SK-N-SH (cell line): ENCODE measurements around the gene CCDC169. TPM values are rescaled to one million over a fixed set of nuclear protein-coding genes. Genes with fewer than 3 reads are reported as not detected.

Experiments
- CTCF ChIA-PET: fragments of 300-600, 350-600 bp; formaldehyde crosslinking; extraction: SDS; loops from one replicate; lab custom pipeline; 2021; lab: Yijun Ruan, JAX
- POLR2A ChIA-PET: fragments of 350-600 bp; sonication (Branson Sonifier 250); formaldehyde crosslinking; extraction: SDS; loops from one replicate; lab custom pipeline; 2020; ENCODE audit warnings: antibody characterized with exemption, inconsistent platforms; lab: Yijun Ruan, JAX
- DNase-seq: peaks from one replicate; pipeline ENCODE4 v3.0.0; 2012
- H2AFZ ChIP-seq: fragments of 200-600 bp; sonication (generic); 2 replicates; pipeline ENCODE4 v1.8.1; 2016; ENCODE audit warnings: antibody characterized with exemption, mild to moderate bottlenecking, low read depth
- H3F3A ChIP-seq: fragments of 200-600 bp; sonication (generic); replicated peaks from 2 replicates; pipeline ENCODE3; 2016; ENCODE audit warnings: antibody characterized with exemption, mild to moderate bottlenecking; ENCODE audit not compliant: insufficient read depth
- H3K27ac ChIP-seq, 2 experiments: fragments of 200-500 bp in 1 of 2; fragments of 200-600 bp in 1 of 2; sonication (Bioruptor generic) in 1 of 2; sonication (generic), shearing (Covaris generic) in 1 of 2; 2 replicates each; pipeline versions ENCODE4 v1.5.1 to v1.6.1; 2014 to 2016; ENCODE audit warnings: low read depth in 2 of 2, inconsistent platforms in 1 of 2, low read length in 1 of 2, mild to moderate bottlenecking in 1 of 2, mixed read lengths in 1 of 2
- H3K27me3 ChIP-seq: fragments of 200-600 bp; sonication (generic), shearing (Covaris generic); 2 replicates; pipeline ENCODE4 v1.6.1; 2016; ENCODE audit warnings: mixed run types; ENCODE audit not compliant: insufficient read depth
- H3K36me3 ChIP-seq, 2 experiments: fragments of 200-500 bp in 1 of 2; fragments of 200-600 bp in 1 of 2; sonication (Bioruptor generic) in 1 of 2; sonication (generic) in 1 of 2; replicated peaks in 1 of 2; 2 replicates each; pipeline versions ENCODE3 to v1.5.1; 2014 to 2016; ENCODE audit warnings: low read length in 1 of 2, mild to moderate bottlenecking in 1 of 2; ENCODE audit not compliant: insufficient read depth in 2 of 2, control insufficient read depth in 1 of 2
- H3K4me1 ChIP-seq, 2 experiments: fragments of 200-500 bp in 1 of 2; fragments of 200-600 bp in 1 of 2; sonication (Bioruptor generic) in 1 of 2; sonication (generic), shearing (Covaris generic) in 1 of 2; 2 replicates each; pipeline versions ENCODE4 v1.5.1 to v1.6.1; 2014 to 2016; ENCODE audit warnings: low read depth in 1 of 2, low read length in 1 of 2, mixed run types in 1 of 2; ENCODE audit not compliant: insufficient read depth in 2 of 2, control insufficient read depth in 1 of 2
- H3K4me2 ChIP-seq: fragments of 200-600 bp; sonication (generic), shearing (Covaris generic); 2 replicates; pipeline ENCODE4 v1.6.1; 2017; ENCODE audit warnings: mixed run types
- H3K4me3 ChIP-seq, 2 experiments: fragments of 200-500 bp in 1 of 2; fragments of 200-600 bp in 1 of 2; sonication (Bioruptor generic) in 1 of 2; sonication (generic), shearing (Covaris generic) in 1 of 2; 2 replicates each; pipeline versions ENCODE4 v1.5.1 to v1.8.1; 2014 to 2016; ENCODE audit warnings: low read depth in 2 of 2, inconsistent platforms in 1 of 2, low read length in 1 of 2, mild to moderate bottlenecking in 1 of 2, mixed read lengths in 1 of 2, moderate library complexity in 1 of 2
- H3K79me2 ChIP-seq: fragments of 200-600 bp; sonication (generic); 2 replicates; pipeline ENCODE4 v1.8.1; 2017; ENCODE audit warnings: mild to moderate bottlenecking; ENCODE audit not compliant: insufficient read depth
- H3K9ac ChIP-seq: fragments of 200-600 bp; sonication (generic); 2 replicates; pipeline ENCODE4 v1.6.1; 2017; ENCODE audit warnings: mixed run types
- H3K9me2 ChIP-seq: fragments of 200-600 bp; sonication (generic); 2 replicates; pipeline ENCODE4 v1.6.1; 2017; ENCODE audit warnings: mixed run types
- H3K9me3 ChIP-seq: fragments of 200-600 bp; sonication (generic); 2 replicates; pipeline ENCODE4 v1.6.1; 2017; ENCODE audit warnings: mixed run types, mild to moderate bottlenecking, moderate library complexity
- H4K20me1 ChIP-seq: fragments of 200-600 bp; sonication (generic); 2 replicates; pipeline ENCODE4 v1.6.1; 2017; ENCODE audit warnings: mild to moderate bottlenecking, mixed run types; ENCODE audit not compliant: insufficient read depth
- CHD2 ChIP-seq: fragments of 150-350 bp; IDR thresholded peaks from 2 replicates; pipeline ENCODE4 v1.6.1; 2018; ENCODE audit warnings: low read length; ENCODE audit not compliant: partially characterized antibody
- EZH2phosphoT487 ChIP-seq: fragments of 200-600 bp; sonication (generic); IDR thresholded peaks from 2 replicates; pipeline ENCODE4 v1.6.1; 2017; ENCODE audit warnings: low read depth, mixed run types, mild to moderate bottlenecking, antibody characterized with exemption, moderate library complexity, borderline replicate concordance
- NRF1 ChIP-seq: IDR thresholded peaks from 2 replicates; pipeline ENCODE4 v1.6.1; 2012; ENCODE audit warnings: low read depth, mild to moderate bottlenecking, low read length
- RAD21 ChIP-seq: IDR thresholded peaks from 2 replicates; pipeline ENCODE4 v1.6.1; 2012; ENCODE audit warnings: mild to moderate bottlenecking, low read length
- SMC3 ChIP-seq: IDR thresholded peaks from 2 replicates; pipeline ENCODE4 v1.6.1; 2012; ENCODE audit warnings: low read depth, low read length, improper control_type of control experiment
- WGBS: methylation state at CpG from one replicate; pipeline ENCODE4 v1.1.6; 2017; ENCODE audit warnings: low lambda C conversion rate; 5-methylcytosine and 5-hydroxymethylcytosine counted together
- polyA plus RNA-seq, 3 experiments: library from polyadenylated mRNA; depleted of rRNA; stranded (reverse); fragments of >200 nt; gene quantifications; 2 replicates each; pipeline ENCODE4 v1.2.3, GENCODE V29; 2012
- TF ChIP-seq, protein P1 (sequence below): IDR thresholded peaks from 2 replicates; pipeline ENCODE4 v1.4.0; 2012; ENCODE audit warnings: low read depth
- TF ChIP-seq, protein P2 (sequence below): IDR thresholded peaks from 2 replicates; pipeline ENCODE4 v1.4.0; 2012; ENCODE audit warnings: low read depth, borderline replicate concordance
- TF ChIP-seq, protein P3 (sequence below): fragments of 200-600 bp; sonication (generic); IDR thresholded peaks from 2 replicates; pipeline ENCODE4 v1.6.1; 2017; ENCODE audit warnings: antibody characterized with exemption, mild to moderate bottlenecking, moderate library complexity
- TF ChIP-seq, protein P4 (sequence below): fragments of 150-350 bp; IDR thresholded peaks from 2 replicates; pipeline ENCODE4 v1.6.1; 2016; ENCODE audit warnings: mild to moderate bottlenecking, low read depth, low read length
- TF ChIP-seq, protein P5 (sequence below): IDR thresholded peaks from 2 replicates; pipeline ENCODE4 v1.4.0; 2012; ENCODE audit warnings: low read depth, borderline replicate concordance
- TF ChIP-seq, protein P6 (sequence below): fragments of 150-350 bp; IDR thresholded peaks from 2 replicates; pipeline ENCODE4 v1.6.1; 2017; ENCODE audit warnings: antibody characterized with exemption, low read length, low read depth, borderline replicate concordance

The CCDC169 gene
- polyA plus RNA-seq, 1 of the 3 experiments (the other 2 are of a cell fraction): 1.8 TPM

DNA sequence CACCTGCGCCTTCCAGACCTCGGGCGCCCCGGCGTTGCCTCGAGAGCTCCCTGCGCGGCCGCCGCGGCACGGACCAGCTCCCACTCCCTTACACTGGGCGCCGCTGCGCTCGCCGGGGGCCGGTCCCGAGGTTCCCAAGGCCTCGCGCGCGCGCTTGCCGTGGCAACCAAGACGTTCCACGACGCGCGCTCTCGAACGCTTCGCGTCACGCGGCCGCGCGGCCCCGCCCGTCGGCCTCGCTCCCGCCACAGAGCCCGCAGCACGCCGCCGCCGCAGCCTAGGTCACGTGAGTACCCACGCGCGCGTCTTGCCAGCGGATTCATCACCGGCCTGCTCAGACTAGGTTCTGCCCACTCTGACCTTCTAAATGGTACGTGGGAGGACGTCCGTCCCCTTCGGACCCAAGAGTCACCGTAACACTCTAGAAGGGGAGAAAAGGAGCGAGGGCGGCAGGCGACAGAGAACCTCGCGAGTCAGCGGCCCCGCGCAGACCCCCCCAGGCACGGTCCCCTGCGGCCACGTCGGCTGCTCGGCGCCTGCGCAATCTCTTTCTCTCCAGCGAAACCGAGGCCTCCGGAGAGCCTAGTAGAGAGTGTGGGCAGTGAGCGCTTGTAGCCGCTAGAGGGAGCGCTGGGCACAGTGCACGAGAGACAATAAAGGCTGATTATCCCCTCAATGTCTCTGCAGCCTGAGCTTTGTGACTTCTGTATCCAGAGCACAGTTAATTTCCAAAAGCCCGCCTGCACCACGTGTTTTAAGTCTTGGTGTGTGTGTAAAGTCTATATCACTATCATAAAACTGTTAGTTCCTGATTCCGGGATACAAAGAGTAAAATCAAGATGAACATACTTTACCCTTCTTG is 48.8 kb upstream of the CCDC169 start, which contains the start of gene SPART:
Gene SPART, minus strand, starts transcription at position 173 of the 862 bp plus-strand sequence. CDS start 10,564 bp downstream, outside the sequence.
- H3K36me3 ChIP-seq: no peaks in the 10 kb centered on the region
- peak within 1 kb of the TSS; percentile 95 for H3K4me2 ChIP-seq
- peak within 1 kb of the TSS; percentile 90 for H3K9ac ChIP-seq
- CTCF ChIA-PET: interaction anchor here (0.6 to 3.2 kb wide), 50 partner anchors 9 to 1017 kb away, joined by 3 to 24 read pairs (median 3); no protein-coding TSS in a partner anchor
- peak within 1 kb of the TSS; percentile 64 to 66 for H3K27ac ChIP-seq
- peak within 1 kb of the TSS; percentile 88 to 92 for H3K4me3 ChIP-seq
- peaks cover 4% of the 10 kb centered on the region for H3F3A ChIP-seq
- H4K20me1 ChIP-seq: no peaks in the 10 kb centered on the region
- 2% methylated on average over 20 of the region's 86 CpGs for WGBS
- H3K4me1 ChIP-seq: no peaks in the 10 kb centered on the region; a peak in 3 of 4 replicates
- no peaks in the 10 kb centered on the region for H3K9me3 ChIP-seq
- H3K79me2 ChIP-seq: 0 out of 2 replicates have a peak, but pooled peaks cover 3% of the 10 kb centered on the region
- POLR2A ChIA-PET: no interaction called here
- TF ChIP-seq, protein P1, sequence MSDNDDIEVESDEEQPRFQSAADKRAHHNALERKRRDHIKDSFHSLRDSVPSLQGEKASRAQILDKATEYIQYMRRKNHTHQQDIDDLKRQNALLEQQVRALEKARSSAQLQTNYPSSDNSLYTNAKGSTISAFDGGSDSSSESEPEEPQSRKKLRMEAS: peak; percentile 81; the same call in 1 of the 2 replicates
- TF ChIP-seq, protein P2, sequence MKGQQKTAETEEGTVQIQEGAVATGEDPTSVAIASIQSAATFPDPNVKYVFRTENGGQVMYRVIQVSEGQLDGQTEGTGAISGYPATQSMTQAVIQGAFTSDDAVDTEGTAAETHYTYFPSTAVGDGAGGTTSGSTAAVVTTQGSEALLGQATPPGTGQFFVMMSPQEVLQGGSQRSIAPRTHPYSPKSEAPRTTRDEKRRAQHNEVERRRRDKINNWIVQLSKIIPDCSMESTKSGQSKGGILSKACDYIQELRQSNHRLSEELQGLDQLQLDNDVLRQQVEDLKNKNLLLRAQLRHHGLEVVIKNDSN: peak; percentile 89
- TF ChIP-seq EZH2phosphoT487: no peak
- TF ChIP-seq RAD21: peak; percentile 80
- TF ChIP-seq, protein P3, sequence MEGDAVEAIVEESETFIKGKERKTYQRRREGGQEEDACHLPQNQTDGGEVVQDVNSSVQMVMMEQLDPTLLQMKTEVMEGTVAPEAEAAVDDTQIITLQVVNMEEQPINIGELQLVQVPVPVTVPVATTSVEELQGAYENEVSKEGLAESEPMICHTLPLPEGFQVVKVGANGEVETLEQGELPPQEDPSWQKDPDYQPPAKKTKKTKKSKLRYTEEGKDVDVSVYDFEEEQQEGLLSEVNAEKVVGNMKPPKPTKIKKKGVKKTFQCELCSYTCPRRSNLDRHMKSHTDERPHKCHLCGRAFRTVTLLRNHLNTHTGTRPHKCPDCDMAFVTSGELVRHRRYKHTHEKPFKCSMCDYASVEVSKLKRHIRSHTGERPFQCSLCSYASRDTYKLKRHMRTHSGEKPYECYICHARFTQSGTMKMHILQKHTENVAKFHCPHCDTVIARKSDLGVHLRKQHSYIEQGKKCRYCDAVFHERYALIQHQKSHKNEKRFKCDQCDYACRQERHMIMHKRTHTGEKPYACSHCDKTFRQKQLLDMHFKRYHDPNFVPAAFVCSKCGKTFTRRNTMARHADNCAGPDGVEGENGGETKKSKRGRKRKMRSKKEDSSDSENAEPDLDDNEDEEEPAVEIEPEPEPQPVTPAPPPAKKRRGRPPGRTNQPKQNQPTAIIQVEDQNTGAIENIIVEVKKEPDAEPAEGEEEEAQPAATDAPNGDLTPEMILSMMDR: peak; percentile 97
- TF ChIP-seq CHD2: peak; percentile 47
- TF ChIP-seq NRF1: peak; percentile 50
- TF ChIP-seq, protein P4, sequence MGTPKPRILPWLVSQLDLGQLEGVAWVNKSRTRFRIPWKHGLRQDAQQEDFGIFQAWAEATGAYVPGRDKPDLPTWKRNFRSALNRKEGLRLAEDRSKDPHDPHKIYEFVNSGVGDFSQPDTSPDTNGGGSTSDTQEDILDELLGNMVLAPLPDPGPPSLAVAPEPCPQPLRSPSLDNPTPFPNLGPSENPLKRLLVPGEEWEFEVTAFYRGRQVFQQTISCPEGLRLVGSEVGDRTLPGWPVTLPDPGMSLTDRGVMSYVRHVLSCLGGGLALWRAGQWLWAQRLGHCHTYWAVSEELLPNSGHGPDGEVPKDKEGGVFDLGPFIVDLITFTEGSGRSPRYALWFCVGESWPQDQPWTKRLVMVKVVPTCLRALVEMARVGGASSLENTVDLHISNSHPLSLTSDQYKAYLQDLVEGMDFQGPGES: no peak
- peak; percentile 75 for TF ChIP-seq SMC3
- TF ChIP-seq, protein P5, sequence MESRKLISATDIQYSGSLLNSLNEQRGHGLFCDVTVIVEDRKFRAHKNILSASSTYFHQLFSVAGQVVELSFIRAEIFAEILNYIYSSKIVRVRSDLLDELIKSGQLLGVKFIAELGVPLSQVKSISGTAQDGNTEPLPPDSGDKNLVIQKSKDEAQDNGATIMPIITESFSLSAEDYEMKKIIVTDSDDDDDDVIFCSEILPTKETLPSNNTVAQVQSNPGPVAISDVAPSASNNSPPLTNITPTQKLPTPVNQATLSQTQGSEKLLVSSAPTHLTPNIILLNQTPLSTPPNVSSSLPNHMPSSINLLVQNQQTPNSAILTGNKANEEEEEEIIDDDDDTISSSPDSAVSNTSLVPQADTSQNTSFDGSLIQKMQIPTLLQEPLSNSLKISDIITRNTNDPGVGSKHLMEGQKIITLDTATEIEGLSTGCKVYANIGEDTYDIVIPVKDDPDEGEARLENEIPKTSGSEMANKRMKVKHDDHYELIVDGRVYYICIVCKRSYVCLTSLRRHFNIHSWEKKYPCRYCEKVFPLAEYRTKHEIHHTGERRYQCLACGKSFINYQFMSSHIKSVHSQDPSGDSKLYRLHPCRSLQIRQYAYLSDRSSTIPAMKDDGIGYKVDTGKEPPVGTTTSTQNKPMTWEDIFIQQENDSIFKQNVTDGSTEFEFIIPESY: no peak
- TF ChIP-seq, protein P6, sequence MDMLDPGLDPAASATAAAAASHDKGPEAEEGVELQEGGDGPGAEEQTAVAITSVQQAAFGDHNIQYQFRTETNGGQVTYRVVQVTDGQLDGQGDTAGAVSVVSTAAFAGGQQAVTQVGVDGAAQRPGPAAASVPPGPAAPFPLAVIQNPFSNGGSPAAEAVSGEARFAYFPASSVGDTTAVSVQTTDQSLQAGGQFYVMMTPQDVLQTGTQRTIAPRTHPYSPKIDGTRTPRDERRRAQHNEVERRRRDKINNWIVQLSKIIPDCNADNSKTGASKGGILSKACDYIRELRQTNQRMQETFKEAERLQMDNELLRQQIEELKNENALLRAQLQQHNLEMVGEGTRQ: 0 out of 2 replicates have a peak, but pooled peaks have one; percentile 49
- DNase-seq: peak; percentile 80
- H2AFZ ChIP-seq: peak within 1 kb of the TSS; percentile 99
- H3K9me2 ChIP-seq: no peaks in the 10 kb centered on the region
- no peaks in the 10 kb centered on the region for H3K27me3 ChIP-seq
